NCI-H2196 (cell line): ENCODE data around the gene ARL14EP.

ENCODE experiments used
- DNase-seq: peaks from one replicate; lab custom pipeline; 2025; ENCODE audit not compliant: unreplicated experiment; lab: John Stamatoyannopoulos, UW

ARL14EP gene

GRCh38 chr11:30326114-30326778 is 3.3 kb downstream of the ARL14EP start:
- no peak for DNase-seq

DNA sequence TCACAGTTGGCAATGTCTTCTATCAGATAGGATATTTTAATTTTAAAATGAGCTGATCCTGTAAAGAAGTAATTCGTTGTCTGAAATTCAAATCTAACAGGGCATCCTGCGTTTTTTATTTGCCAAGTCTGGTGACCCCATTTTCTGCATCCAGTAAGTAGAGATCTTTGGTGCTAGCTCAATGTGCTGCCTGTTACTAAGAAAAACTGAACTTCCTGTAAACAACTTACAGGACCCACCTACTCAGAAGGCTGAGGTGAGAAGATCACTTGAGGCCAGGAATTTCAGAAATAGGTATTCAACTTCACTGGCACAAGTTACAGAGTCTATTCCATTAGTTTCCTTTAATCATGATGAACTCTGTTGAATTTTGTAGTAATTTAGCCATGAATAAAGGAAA is 4.0 kb downstream of the ARL14EP start:
- DNase-seq, result no peak

DNA sequence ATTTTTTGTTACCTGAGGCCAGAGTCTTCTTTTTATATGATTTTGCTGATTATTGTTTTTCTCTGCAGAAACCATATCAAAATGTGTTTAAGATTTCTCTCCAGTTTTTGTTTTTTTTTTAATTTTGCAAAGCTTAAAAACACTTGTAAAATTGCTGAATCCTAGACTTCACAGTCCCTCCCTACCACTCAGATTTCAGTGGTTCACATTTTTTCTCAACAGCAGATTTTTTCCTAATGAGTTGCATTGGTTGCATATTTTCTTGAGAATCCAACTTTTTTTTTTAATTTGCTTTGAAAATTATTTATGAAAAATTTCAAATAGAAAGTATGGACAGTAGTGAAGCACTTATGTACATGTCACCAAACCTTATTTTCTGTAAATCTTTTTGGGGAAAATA is 5.8 kb downstream of the ARL14EP start:
- DNase-seq, result no peak

DNA sequence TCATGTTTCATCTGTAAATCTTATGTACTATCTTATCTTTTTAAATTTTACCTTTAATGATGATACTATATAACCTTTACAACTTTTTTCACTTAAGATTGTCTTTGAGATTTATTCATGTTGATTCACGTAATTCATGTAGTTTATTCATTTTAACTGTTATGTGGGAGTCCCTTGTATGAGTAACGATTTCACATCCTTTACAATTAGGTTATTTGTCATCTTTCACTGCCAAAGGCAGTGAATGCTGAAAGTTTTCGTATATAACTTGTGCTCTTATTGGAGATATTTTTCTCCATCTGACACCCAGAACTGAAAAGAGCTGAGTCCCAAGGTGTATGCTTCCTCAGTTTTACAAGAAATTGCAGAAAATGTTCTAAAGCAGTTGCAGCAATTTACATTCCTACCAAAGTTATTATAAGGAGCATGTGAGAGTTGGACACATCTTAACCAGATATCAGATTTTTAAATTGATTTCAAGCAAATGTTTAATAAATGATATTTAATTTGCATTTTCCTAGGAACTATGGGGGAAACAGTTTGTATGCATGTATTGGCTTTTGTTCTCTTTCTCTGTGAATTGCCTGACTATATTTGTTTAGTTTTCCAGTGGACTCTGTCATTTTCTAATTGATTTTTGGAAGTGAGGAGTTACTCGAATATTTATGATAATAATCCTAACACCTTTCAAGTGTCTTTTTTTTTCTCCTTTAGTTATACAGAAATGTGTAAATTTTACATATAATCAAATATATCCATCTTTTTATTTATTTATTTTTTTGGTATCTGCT is 6.4 kb downstream of the ARL14EP start:
- no peak for DNase-seq

DNA sequence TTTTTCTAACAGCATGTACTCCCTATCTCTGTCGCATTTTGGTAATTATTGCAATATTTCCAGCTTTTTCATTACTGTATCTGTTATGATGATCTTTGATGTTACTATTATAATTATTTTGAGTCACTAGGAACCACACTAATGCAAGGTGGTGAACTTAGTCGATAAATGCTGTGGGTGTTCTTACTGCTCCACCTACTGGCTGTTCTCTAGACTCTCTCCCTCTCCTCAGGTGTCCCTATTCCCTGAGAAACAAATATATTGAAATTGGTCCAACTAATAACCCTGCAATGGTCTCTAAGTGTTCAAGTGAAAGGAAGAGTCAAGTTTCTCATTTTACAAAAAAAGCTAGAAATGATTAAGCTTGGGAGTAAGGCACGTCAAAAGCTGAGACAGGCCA is 10.5 kb downstream of the ARL14EP start:
- DNase-seq, result peak; percentile 4

GRCh38 chr11:30342736-30343166 is 19.8 kb downstream of the ARL14EP start:
- DNase-seq, result no peak

DNA sequence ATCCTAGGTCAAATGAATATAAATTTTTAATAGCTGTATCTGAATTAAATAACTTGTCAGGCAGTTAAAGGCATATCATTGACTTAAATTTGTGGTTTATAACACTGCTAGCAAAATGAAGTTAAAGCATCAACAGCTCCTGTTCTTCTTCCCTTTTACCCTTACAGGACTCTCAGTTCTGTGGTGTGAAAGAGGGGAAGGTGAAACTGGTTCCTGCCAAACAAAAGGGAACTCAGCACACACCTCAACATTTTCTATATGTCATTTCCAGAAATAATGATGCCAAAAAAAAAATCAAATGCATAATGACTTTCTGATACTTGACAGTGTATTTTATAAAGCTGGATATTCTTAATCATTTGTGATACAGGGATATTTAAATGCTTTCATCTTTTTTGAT is 21.2 kb downstream of the ARL14EP start:
- DNase-seq, result no peak

DNA sequence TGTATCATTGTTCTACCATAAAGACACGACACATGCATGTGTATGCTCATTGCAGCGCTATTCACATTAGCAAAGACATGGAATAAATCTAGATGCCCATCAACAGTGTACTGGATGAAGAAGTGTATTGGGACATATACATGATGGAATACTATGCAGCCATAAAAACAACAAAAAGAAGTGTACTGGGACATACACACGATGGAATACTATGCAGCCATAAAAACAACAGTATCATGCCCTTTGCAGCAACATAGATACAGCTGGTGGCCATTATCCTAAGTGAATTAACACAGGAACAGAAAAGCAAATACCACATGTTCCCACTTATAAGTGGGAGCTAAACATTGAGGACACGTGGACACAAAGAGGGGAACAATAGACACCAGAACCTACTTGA is 22.7 kb downstream of the ARL14EP start:
- DNase-seq, result no peak

- peak; percentile 65 for DNase-seq
Observed at GRCh38 chr11:30346068-30346688, 23.3 kb downstream of the ARL14EP start.

DNA sequence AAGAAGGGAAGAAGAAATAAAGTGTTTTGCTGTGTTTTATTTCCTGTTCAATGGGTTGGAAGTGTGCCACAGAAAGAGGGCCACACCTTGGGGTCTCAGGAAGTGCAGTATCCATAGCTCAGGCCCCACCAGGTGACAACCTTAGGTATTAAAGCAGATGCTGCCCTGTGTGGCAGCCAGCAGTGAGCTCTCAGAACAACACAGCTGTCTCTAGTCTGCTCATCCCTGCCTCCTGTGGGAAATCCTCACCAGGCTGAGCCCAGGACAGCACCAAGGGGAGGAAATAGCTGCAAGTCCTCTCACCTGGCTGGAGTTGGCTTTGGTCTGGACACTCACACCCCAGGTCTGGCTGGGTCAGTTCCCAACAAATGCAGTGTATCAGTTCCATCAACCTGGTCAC is 25.1 kb downstream of the ARL14EP start:
- no peak for DNase-seq

- no peak for DNase-seq
Observed at GRCh38 chr11:30349885-30350284, 27.0 kb downstream of the ARL14EP start.

DNA sequence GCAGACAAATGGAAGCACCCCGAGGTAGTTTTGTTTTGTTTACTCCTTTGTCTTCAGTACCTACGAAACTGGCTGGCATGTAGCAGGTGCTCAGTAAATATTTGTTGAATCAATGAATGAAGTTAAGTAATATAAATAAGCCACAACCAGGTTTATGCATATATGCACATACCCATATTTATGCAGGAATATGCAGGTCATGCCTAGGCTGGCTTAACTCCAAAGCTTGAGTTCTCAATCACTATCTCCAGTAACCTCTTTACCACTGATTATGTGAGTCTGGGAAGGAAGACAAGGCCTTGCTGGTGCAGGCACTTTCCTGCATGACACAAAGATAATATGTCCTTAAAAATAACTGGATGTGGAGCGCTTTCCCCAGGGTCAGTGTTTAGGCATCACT is 27.5 kb downstream of the ARL14EP start:
- no peak for DNase-seq

DNA sequence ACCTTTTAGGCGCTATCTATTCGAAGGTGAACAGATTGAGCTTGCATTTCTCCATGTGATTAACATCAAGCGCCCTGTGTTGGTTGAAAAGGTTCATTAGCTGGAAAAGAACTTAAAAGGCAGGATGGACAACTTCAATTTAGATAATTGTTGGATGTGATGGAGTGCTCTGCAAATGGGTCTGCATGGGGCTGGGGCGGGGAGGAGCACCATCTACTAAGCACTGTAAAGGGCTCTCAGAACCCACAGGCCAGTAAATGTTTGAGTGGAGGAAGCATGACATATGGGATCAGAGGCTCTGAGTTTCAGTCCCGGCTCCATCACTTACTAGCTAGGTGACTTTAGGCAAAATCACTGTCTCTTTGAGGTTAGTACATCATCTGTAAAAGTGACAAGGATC is 28.2 kb downstream of the ARL14EP start:
- DNase-seq, result no peak

GRCh38 chr11:30356391-30356790 is 33.5 kb downstream of the ARL14EP start:
- DNase-seq, result no peak

GRCh38 chr11:30357872-30358271 is 35.0 kb downstream of the ARL14EP start:
- no peak for DNase-seq

- no peak for DNase-seq
Observed at GRCh38 chr11:30358536-30358935, 35.6 kb downstream of the ARL14EP start.

DNA sequence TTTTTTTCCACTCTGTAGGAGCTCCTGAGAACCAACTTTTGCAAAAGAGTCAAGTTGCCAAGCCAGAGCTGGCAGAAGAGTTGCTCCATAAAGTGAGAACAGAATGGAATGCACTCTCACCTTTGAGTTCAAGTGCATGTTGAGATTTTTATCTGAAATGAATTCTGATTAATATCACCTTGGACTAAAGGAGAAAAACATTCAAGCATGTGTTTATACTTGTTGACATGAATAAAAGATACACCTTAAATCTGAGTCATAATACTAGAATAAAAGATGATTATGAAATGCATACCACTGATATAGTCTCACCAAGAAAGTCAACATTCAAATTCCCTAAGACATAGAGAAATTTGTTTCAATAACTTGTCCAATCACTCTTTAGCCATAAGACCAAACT is 37.8 kb downstream of the ARL14EP start:
- no peak for DNase-seq

GRCh38 chr11:30364139-30364836 is 41.4 kb downstream of the ARL14EP start:
- no peak for DNase-seq

DNA sequence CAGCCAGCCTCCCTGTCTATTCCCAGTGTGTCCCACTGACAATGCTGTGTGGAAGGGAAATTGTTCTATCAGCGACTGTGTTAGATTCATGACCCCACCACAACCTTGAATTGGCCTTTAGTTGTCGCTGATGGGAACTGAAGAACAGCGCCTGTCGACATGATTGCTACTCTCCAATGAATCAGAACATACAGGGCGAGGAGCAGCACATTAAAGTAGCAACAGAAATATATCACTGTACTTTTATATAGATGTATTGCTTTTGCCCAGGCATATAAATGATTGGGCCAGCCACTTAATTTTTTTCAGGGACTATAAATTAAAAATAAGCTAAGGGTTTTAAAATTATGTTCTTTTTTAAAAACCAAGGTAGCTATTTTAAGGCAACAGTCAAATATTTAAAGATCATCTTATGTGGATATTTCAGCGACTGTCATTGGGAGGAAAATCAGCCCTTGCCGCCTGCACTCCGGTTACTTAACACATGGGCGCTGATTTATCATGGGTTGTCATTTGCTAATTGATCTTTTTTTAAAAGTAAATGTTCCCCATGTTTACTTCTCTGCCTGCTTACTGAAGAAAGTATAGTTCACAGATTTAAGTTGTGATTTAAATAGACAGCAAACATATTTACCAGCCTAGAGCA is 42.1 kb downstream of the ARL14EP start:
- no peak for DNase-seq

- no peak for DNase-seq
Observed at GRCh38 chr11:30365793-30366517, 43.1 kb downstream of the ARL14EP start.
